Keratinocyte (primary cell): ENCODE results near the gene TPD52L1.

Experiments
- CTCF ChIP-seq, 3 experiments: IDR thresholded peaks in 1 of 3; conservative IDR thresholded peaks in 1 of 3; optimal IDR thresholded peaks in 1 of 3; 2 replicates in 2 of 3; 3 replicates in 1 of 3; pipeline versions ENCODE3 to v1.5.1; 2011; ENCODE audit warnings: low read length in 3 of 3, mild to moderate bottlenecking in 3 of 3, moderate library complexity in 2 of 3, control low read depth in 1 of 3, inconsistent platforms in 1 of 3; ENCODE audit not compliant: insufficient read depth in 2 of 3; ENCODE audit errors: extremely low read depth in 1 of 3
- EZH2 ChIP-seq: IDR thresholded peaks from one replicate; pipeline ENCODE4 v1.6.1; 2012; ENCODE audit warnings: inconsistent platforms, mild to moderate bottlenecking, low read length, moderate library complexity

- TF ChIP-seq CTCF (optimal IDR thresholded peaks at IDR 0.05 in 1 of 3, IDR thresholded peaks at IDR 0.05 in 1 of 3, conservative IDR thresholded peaks at IDR 0.05 in 1 of 3; ENCODE audit: extremely low read depth in 1 of 3, insufficient read depth in 2 of 3, low read length in 3 of 3): no peak
- no peak for TF ChIP-seq EZH2
Measured at GRCh38 chr6:125228981-125229479, 75.5 kb downstream of the TPD52L1 start.
